Liver (tissue), 2 donors: ENCODE measurements around the gene OR2S2.

Experiments used
- CTCF ChIP-seq: fragments of 150-350 bp; IDR thresholded peaks from 2 replicates; pipeline ENCODE4 v1.5.1; 2017; ENCODE audit warnings: improper control_type of control experiment, low read depth, low read length; ENCODE audit not compliant: missing input control
- TF ChIP-seq, protein P1 (sequence below): IDR thresholded peaks from 2 replicates; pipeline ENCODE4 v1.6.1; 2016; ENCODE audit warnings: antibody characterized with exemption
- donor health status: healthy.

- TF ChIP-seq CTCF = no peak
- TF ChIP-seq, protein P1, sequence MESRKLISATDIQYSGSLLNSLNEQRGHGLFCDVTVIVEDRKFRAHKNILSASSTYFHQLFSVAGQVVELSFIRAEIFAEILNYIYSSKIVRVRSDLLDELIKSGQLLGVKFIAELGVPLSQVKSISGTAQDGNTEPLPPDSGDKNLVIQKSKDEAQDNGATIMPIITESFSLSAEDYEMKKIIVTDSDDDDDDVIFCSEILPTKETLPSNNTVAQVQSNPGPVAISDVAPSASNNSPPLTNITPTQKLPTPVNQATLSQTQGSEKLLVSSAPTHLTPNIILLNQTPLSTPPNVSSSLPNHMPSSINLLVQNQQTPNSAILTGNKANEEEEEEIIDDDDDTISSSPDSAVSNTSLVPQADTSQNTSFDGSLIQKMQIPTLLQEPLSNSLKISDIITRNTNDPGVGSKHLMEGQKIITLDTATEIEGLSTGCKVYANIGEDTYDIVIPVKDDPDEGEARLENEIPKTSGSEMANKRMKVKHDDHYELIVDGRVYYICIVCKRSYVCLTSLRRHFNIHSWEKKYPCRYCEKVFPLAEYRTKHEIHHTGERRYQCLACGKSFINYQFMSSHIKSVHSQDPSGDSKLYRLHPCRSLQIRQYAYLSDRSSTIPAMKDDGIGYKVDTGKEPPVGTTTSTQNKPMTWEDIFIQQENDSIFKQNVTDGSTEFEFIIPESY = no peak
These were observed 45.1 kb downstream of the OR2S2 start for GRCh38 chr9:35912791-35913400.
